T-helper 2 cell (primary cell): ENCODE measurements around the gene H3-3A.

ENCODE experiments used
- DNase-seq, 5 experiments: peaks; one replicate each; pipeline versions ENCODE4 v3.0.0 to v3.0.0-alpha.2; 2012 to 2022

The H3-3A gene

GRCh38 chr1:226054519-226055327 is 7.8 kb upstream of the H3-3A start:
- no peak for DNase-seq

DNA sequence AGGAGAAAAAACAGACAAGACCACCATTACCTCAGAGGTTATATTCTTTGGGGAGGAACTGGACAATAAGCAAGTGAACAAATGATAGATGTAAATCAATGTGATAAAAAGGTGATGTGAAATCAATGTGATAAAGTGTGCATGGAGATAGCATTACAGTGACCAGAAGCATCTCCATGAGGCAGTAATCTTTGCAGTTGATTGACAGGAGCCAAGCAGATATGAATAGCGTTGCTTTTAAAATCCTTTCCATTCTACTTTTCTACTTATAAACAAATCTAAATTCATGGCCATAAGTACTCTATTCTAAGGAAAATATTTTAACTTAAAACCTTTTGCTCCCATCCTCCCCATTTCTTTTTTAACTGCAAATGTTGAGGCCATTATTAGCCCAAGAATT is 2.8 kb upstream of the H3-3A start:
- no peak for DNase-seq

DNA sequence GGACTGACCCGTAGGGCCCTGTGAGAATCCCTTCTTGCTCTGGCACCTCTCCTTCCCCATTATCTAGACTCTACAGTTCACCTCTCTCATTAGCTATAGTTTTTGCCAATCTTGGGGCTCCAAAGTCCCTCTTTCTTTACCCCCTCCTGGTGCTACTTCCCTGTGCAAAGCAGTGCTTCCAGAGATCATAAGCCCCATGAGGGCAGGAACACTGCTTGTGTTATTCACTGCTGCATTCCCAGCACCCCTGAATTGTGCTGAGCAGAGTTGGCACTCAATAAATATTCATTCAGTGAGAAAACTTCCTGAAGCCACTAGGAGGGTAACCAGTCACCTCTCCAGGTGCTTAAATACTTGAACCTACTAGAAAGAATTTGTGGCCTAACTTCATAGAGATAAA is 2.1 kb upstream of the H3-3A start:
- no peak for DNase-seq

- no peak for DNase-seq
Observed at GRCh38 chr1:226061068-226061840, 1.3 kb upstream of the H3-3A start.

DNA sequence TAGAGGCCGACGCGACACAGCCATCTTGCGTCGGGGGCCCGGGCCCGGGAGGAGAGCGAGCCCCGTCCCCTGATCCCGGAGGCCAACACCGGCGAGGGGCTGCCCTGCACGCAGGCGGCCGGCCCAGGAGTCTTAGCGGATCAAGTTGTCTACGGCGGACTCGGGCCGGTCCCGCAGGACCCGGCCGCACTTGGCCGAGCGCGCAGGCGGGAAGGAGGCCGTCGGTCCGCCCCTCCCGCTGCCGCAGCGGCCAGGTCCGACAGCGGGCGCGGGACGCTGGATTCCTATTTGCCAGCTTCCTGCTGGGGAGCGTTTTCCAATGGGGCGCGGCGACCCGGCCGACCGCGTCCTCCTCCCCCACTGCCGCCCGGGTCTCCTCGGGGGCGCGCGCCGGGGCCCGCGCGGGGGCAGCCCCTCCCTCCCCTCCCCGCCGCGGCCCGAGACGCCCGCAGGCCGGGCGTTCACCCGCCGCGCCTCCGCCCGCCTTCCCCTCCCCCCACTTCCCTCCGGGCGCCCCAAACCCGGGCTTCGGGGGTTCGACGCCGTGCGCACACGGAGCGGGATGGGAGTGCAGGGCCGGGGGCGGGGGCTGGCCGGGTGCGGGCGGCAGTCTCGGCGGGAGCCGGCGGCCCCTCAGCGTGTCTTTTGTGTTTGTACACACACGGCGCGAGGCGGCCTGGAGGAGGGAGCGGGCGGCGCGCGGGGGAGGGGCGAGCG is 517 bp upstream of the H3-3A start:
- DNase-seq, result peak in 3 of 5 experiments; percentile 26 to 67 (median 33)

- DNase-seq, result peak in 4 of 5 experiments; percentile 17 to 58 (median 42)
Observed at GRCh38 chr1:226063224-226063976, 884 bp downstream of the H3-3A start.

DNA sequence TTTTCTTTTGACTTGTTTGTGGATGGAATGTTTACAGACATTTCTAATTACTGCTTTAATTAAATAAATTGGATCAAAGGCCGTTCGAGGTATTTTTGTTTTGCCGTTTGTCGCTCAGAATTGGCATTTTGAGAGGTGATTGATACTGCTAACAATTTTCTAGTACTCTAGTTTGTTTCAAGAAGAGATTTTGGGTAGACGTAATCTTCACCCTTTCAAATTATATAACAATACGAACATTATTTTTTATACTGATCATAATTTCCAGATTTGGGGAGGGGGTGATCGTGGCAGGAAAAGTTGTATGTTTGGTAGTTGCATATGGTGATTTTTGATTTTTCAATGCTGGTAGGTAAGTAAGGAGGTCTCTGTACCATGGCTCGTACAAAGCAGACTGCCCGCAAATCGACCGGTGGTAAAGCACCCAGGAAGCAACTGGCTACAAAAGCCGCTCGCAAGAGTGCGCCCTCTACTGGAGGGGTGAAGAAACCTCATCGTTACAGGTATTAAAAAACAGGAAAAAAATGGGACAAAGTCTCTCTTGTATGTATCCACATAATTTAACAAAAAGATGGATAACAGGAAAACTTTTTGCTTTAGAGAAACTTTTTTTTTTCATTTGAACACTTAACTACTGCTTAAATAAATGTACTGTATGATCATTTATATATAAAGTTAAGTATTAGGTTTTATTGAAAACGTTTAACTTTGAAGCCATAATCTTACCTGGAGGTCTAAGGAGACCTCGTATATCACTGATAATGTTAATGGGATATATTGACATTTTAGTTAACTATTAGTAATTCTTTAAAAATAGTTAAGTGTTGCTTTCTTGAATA is 1.7 kb downstream of the H3-3A start:
- DNase-seq, result peak in 2 of 5 experiments; percentile 49 to 50

- DNase-seq, result peak in 3 of 5 experiments; percentile 20 to 76 (median 36)
Observed at GRCh38 chr1:226064816-226065248, 2.3 kb downstream of the H3-3A start.

GRCh38 chr1:226066415-226067078 is 4.0 kb downstream of the H3-3A start:
- peak in 1 of 5 experiments; percentile 21 for DNase-seq

DNA sequence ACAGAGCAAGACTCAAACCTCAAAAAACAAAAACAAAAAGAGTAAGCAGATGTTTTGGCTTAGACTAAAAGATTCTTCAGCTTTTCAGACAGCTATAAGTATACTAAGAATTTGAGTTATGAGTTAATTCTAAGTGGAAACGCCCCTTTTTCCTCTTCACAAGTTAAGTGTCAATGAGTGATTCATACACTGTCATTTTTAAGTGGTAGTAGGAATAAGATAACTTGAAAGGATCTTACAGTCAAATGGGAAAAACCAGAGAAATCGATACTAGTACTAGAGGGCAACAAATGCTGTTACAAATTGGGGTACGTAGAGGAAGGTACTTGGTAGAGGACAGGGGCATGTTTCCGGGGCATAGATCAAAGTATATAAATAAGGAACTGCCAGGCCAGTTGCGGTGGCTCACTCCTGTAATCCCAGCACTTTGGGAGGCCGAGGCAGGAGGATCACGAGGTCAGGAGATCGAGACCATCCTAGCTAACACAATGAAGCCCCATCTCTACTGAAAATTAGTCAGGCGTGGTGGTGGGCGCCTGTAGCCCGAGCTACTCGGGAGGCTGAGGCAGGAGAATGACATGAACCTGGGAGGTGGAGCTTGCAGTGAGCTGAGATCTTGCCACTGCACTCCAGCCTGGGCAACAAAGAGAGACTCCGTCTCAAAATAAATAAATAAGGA is 7.4 kb downstream of the H3-3A start:
- DNase-seq, result no peak

- DNase-seq, result no peak
Observed at GRCh38 chr1:226072347-226072746, 9.8 kb downstream of the H3-3A start.

DNA sequence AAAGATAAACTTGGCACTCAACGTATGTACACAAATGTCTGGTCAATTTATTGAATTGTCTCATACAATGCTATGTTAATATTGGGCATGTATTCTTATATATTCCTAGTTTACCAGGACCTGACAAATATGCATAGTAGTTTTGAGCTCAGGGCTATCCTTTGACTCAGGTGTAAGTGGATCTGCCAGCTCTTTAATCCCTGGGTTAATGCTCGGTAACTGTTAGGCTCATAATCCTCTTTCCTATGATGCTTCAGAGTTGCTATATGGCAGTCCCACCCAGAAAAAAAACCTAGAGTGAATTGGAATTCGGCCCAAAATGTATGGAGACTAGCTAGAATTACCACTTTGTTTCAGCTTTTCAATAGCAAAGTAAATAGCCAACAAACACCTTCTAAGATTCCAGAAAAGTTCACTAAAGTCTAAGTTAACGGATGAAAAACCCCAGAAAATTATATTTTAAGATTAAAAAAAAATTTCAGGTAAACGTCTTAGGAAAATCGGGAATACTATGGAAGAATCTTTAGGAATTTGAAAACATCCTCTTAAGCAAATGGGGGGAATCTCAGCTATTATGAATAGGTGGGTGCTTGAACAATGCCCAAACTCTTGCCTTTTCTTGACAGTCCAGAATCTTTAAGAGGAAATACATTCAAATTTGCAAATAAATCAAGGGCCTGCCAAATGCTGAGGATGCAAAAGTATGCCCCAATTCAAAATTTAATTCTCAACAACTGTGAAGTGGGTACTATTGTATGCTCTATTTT is 10.9 kb downstream of the H3-3A start:
- no peak for DNase-seq

- no peak for DNase-seq
Observed at GRCh38 chr1:226074046-226074445, 11.5 kb downstream of the H3-3A start.

GRCh38 chr1:226076378-226076777 is 13.9 kb downstream of the H3-3A start:
- no peak for DNase-seq

GRCh38 chr1:226078374-226078773 is 15.9 kb downstream of the H3-3A start:
- DNase-seq, result no peak

- no peak for DNase-seq
Observed at GRCh38 chr1:226082587-226082917, 20.0 kb downstream of the H3-3A start.

GRCh38 chr1:226082959-226083301 is 20.4 kb downstream of the H3-3A start:
- no peak for DNase-seq

DNA sequence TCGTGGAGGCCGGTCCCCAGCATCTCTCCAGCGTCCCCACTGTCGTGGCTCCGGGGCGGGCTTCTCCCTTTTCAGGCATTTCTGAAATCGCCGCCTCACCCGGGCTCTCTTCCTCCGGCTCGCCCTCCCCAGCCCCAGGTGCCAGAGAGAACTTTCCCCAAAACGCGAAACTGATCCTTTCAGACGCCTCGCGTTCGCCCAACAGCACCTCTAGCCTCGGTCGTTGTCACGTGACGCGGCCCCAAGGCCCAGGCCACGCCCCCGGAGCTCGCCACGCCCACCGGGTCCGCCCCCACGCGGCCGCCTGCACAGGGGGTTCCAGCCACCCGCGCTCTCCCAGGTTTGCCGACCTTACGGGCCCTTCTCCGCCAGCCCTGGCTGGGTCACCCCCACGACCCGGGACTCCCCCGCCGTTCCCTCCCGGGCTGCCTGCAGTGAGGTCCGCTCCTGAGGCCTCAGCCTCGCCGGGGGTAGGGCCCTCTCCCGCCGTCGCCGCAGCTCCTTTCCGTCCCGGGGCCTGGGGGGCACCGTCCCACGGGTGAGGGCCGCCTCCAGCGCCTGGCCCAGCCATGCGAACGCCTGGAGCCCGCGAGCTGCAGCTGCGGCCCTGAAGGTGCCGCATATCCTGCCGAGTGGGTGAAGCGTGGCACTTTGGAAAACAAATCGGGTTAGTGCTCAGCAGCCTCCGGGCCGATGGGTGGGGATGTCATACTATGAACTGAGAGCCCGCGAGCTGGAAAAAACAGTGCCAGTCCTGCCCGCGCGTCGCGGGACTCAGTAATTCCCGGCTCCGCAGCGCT is 21.0 kb downstream of the H3-3A start:
- DNase-seq, result peak; percentile 81 to 95 (median 86)
